ENCODE measurements around the gene ITGAE. TPM values are rescaled to one million over a fixed set of nuclear protein-coding genes. Genes with fewer than 3 reads are reported as not detected.

The ITGAE gene
- total RNA-seq, 2 donors from 2014 or later: 16.2 to 27.6 TPM

DNA sequence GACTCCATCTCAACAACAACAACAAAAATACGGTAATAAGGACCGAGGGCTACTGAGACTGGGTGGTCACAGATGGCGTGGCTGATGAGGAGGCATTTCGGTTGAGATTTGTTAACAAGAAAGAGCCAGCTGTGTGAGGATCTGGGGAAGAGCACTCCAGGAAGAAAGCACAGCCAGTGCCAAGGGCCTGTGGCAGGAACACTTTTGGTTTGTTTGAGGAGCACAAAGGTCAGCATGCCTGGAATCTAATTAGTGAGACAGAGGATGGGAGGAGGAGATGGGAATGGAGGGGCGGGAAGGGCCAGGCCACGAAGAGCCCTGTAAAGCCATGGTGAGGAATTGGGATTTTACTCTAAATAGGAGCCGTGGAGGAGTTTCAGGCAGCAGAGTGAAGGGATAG is 52.4 kb downstream of the ITGAE start:
- H3K4me3 ChIP-seq: no peak overlapping the region
- H3K27ac ChIP-seq: no peak overlapping the region
- H3K9me3 ChIP-seq: no peaks in the 10 kb centered on the region
- DNase-seq (ENCODE audit: low spot score): no peak
- no peaks in the 10 kb centered on the region for H3K36me3 ChIP-seq
- H3K4me1 ChIP-seq (replicated peaks): no peaks in the 10 kb centered on the region
- no peaks in the 10 kb centered on the region for H3K27me3 ChIP-seq (replicated peaks; ENCODE audit: insufficient read depth)
- intact Hi-C loops (cut with DNase I): no loop called here
- TF ChIP-seq, protein P1, sequence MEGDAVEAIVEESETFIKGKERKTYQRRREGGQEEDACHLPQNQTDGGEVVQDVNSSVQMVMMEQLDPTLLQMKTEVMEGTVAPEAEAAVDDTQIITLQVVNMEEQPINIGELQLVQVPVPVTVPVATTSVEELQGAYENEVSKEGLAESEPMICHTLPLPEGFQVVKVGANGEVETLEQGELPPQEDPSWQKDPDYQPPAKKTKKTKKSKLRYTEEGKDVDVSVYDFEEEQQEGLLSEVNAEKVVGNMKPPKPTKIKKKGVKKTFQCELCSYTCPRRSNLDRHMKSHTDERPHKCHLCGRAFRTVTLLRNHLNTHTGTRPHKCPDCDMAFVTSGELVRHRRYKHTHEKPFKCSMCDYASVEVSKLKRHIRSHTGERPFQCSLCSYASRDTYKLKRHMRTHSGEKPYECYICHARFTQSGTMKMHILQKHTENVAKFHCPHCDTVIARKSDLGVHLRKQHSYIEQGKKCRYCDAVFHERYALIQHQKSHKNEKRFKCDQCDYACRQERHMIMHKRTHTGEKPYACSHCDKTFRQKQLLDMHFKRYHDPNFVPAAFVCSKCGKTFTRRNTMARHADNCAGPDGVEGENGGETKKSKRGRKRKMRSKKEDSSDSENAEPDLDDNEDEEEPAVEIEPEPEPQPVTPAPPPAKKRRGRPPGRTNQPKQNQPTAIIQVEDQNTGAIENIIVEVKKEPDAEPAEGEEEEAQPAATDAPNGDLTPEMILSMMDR (IDR thresholded peaks at IDR 0.05): no peak
- no peak for TF ChIP-seq POLR2AphosphoS5 (IDR thresholded peaks at IDR 0.05)
- TF ChIP-seq POLR2A (IDR thresholded peaks at IDR 0.05): no peak
- WGBS: 87% methylated on average over 7 of the region's 7 CpGs

GRCh38 chr17:3747805-3748204 is 53.2 kb downstream of the ITGAE start:
- no peaks in the 10 kb centered on the region for H3K27me3 ChIP-seq (replicated peaks; ENCODE audit: insufficient read depth)
- H3K4me3 ChIP-seq: no peak overlapping the region
- TF ChIP-seq POLR2A (IDR thresholded peaks at IDR 0.05) (no peak), POLR2AphosphoS5 (IDR thresholded peaks at IDR 0.05) (no peak)
- TF ChIP-seq, protein P1 (IDR thresholded peaks at IDR 0.05): no peak
- intact Hi-C loops (cut with DNase I): no loop called here
- no peaks in the 10 kb centered on the region for H3K9me3 ChIP-seq
- no peak for DNase-seq (ENCODE audit: low spot score)
- no peak overlapping the region for H3K27ac ChIP-seq
- WGBS: 87% methylated on average over 9 of the region's 9 CpGs
- H3K36me3 ChIP-seq: no peaks in the 10 kb centered on the region
- H3K4me1 ChIP-seq (replicated peaks): no peaks in the 10 kb centered on the region

GRCh38 chr17:3745071-3745470 is 55.9 kb downstream of the ITGAE start:
- intact Hi-C loops (cut with DNase I): no loop called here
- H3K36me3 ChIP-seq: no peaks in the 10 kb centered on the region
- WGBS: 74% methylated on average over 10 of the region's 10 CpGs
- DNase-seq (ENCODE audit: low spot score): no peak
- no peak overlapping the region for H3K4me3 ChIP-seq
- H3K4me1 ChIP-seq (replicated peaks): no peaks in the 10 kb centered on the region
- H3K27ac ChIP-seq: no peak overlapping the region
- TF ChIP-seq POLR2A (IDR thresholded peaks at IDR 0.05) (no peak), POLR2AphosphoS5 (IDR thresholded peaks at IDR 0.05) (no peak)
- TF ChIP-seq, protein P1 (IDR thresholded peaks at IDR 0.05): no peak
- H3K9me3 ChIP-seq: no peaks in the 10 kb centered on the region
- no peaks in the 10 kb centered on the region for H3K27me3 ChIP-seq (replicated peaks; ENCODE audit: insufficient read depth)

DNA sequence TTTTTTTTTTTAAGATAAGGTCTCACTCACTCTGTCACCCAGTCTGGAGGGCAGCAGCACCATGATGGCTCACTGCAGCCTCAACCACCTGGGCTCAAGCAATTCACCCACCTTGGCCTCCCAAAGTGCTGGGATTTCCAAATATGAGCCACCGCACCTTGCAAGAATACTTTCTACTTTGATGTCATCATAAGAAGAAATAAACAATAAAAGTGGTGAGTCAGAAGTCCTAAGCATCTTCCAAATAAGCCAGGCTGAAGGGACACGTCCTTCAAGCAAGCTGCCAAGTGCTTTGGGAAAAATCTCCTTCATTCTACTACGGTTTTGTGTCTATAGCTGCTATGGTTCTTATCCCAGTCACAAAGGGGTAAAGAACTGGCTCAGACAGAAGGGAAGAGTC is 57.0 kb downstream of the ITGAE start:
- Histone ChIP-seq H3K27ac (no peak overlapping the region), H3K27me3 (replicated peaks; ENCODE audit: insufficient read depth) (no peaks in the 10 kb centered on the region), H3K4me1 (replicated peaks) (no peaks in the 10 kb centered on the region), H3K36me3 (no peaks in the 10 kb centered on the region), H3K9me3 (no peaks in the 10 kb centered on the region), H3K4me3 (no peak overlapping the region)
- 38% methylated on average over 3 of the region's 3 CpGs for WGBS
- no peak for DNase-seq (ENCODE audit: low spot score)
- TF ChIP-seq POLR2A (IDR thresholded peaks at IDR 0.05) (no peak), POLR2AphosphoS5 (IDR thresholded peaks at IDR 0.05) (no peak)
- TF ChIP-seq, protein P1 (IDR thresholded peaks at IDR 0.05): no peak
- intact Hi-C loops (cut with DNase I): no loop called here

- no peaks in the 10 kb centered on the region for H3K9me3 ChIP-seq
- H3K27ac ChIP-seq: no peak overlapping the region
- TF ChIP-seq POLR2A (IDR thresholded peaks at IDR 0.05) (no peak), POLR2AphosphoS5 (IDR thresholded peaks at IDR 0.05) (no peak)
- TF ChIP-seq, protein P1 (IDR thresholded peaks at IDR 0.05): no peak
- intact Hi-C loops (cut with DNase I): no loop called here
- no peaks in the 10 kb centered on the region for H3K4me1 ChIP-seq (replicated peaks)
- H3K36me3 ChIP-seq: no peaks in the 10 kb centered on the region
- no peaks in the 10 kb centered on the region for H3K27me3 ChIP-seq (replicated peaks; ENCODE audit: insufficient read depth)
- H3K4me3 ChIP-seq: no peak overlapping the region
- DNase-seq (ENCODE audit: low spot score): no peak
- 78% methylated on average over 14 of the region's 14 CpGs for WGBS
Observed at GRCh38 chr17:3740611-3741073, 60.3 kb downstream of the ITGAE start.

All from prostate gland (tissue), 2 donors.